K562 (cell line): Measurements from ENCODE around the gene STARD13. TPM values are rescaled to one million over a fixed set of nuclear protein-coding genes. Genes with fewer than 3 reads are reported as not detected.

Source experiments
- ATAC-seq: fragments of 200-7000 bp; cut with Tn5 transposase; 3 replicates; pipeline ENCODE4 v1.9.1; 2020; ENCODE audit warnings: moderate library complexity
- BruUV-seq: library from RNA; stranded (reverse); fragments of 400-500 nt; replicated peaks from 2 replicates; lab custom pipeline; 2021; lab: Mats Ljungman, UMichigan
- CTCF ChIA-PET: fragments of 300-600 bp; formaldehyde crosslinking; extraction: SDS; loops from one replicate; lab custom pipeline; 2021; ENCODE audit warnings: low intra/inter-chr PET ratio; lab: Yijun Ruan, JAX
- POLR2A ChIA-PET: fragments of 300-600, 350-650 bp; sonication (Branson Sonifier 250); formaldehyde crosslinking; extraction: SDS; loops from one replicate; lab custom pipeline; 2021; ENCODE audit warnings: antibody characterized with exemption, inconsistent platforms; lab: Yijun Ruan, JAX
- DNase-seq, 4 experiments: peaks; one replicate each; pipeline versions ENCODE4 v3.0.0 to v3.0.0-alpha.2; 2011 to 2018; ENCODE audit warnings: low spot score in 3 of 4, mixed read lengths in 3 of 4; ENCODE audit errors: extremely low read depth in 1 of 4
- FAIRE-seq: peaks from 2 replicates; lab custom pipeline; 2011; peaks lifted over from hg19 to GRCh38; lab: Jason Lieb, UNC
- H2AFZ ChIP-seq: 2 replicates; pipeline ENCODE4 v1.6.0; 2011; ENCODE audit warnings: low read depth, low read length, control low read depth, inconsistent platforms
- H3K27ac ChIP-seq: fragments of 200-600 bp; 3 replicates; pipeline ENCODE4 v1.8.0; 2011; ENCODE audit warnings: low read depth, mild to moderate bottlenecking, control low read depth, inconsistent platforms, low read length, moderate library complexity, mixed read lengths; ENCODE audit errors: extremely low read depth
- H3K27me3 ChIP-seq, 2 experiments: fragments of 300-600 bp in 1 of 2; 2 replicates in 1 of 2; 3 replicates in 1 of 2; pipeline versions ENCODE4 v1.6.0 to v1.8.0; 2011; ENCODE audit warnings: inconsistent platforms in 2 of 2, low read length in 2 of 2, mild to moderate bottlenecking in 1 of 2, mixed read lengths in 1 of 2, moderate library complexity in 1 of 2; ENCODE audit not compliant: control insufficient read depth in 2 of 2, insufficient read depth in 2 of 2
- H3K36me3 ChIP-seq: fragments of 300-600 bp; 3 replicates; pipeline ENCODE4 v1.8.0; 2011; ENCODE audit warnings: mild to moderate bottlenecking, low read length, inconsistent platforms; ENCODE audit not compliant: control insufficient read depth, insufficient read depth
- H3K4me1 ChIP-seq, 2 experiments: fragments of 200-600 bp in 1 of 2; replicated peaks in 1 of 2; 2 replicates in 1 of 2; 3 replicates in 1 of 2; pipeline versions ENCODE4 v1.5.1 to v1.8.0; 2011; ENCODE audit warnings: inconsistent platforms in 2 of 2, low read length in 2 of 2, mild to moderate bottlenecking in 1 of 2, mixed read lengths in 1 of 2, moderate library complexity in 1 of 2; ENCODE audit not compliant: control insufficient read depth in 2 of 2, insufficient read depth in 2 of 2
- H3K4me2 ChIP-seq: 2 replicates; pipeline ENCODE4 v1.6.1; 2011; ENCODE audit warnings: low read length, control low read depth, inconsistent platforms, mixed read lengths; ENCODE audit not compliant: insufficient read depth
- H3K4me3 ChIP-seq: fragments of 200-600 bp; sonication (generic), shearing (Covaris generic); 2 replicates; pipeline ENCODE4 v1.5.1; 2016; ENCODE audit warnings: control low read depth, inconsistent platforms
- H3K79me2 ChIP-seq: fragments of 200-600 bp; 3 replicates; pipeline ENCODE4 v1.8.0; 2011; ENCODE audit warnings: low read length, inconsistent platforms; ENCODE audit not compliant: control insufficient read depth, insufficient read depth
- H3K9ac ChIP-seq, 2 experiments: 2 replicates each; pipeline versions ENCODE4 v1.6.0 to v1.6.1; 2011; ENCODE audit warnings: low read depth in 2 of 2, low read length in 2 of 2, control low read depth in 1 of 2, inconsistent platforms in 1 of 2, mild to moderate bottlenecking in 1 of 2, mixed read lengths in 1 of 2; ENCODE audit not compliant: insufficient read depth in 1 of 2
- H3K9me1 ChIP-seq: one replicate; pipeline ENCODE4 v1.6.0; 2011; ENCODE audit warnings: inconsistent platforms, mild to moderate bottlenecking, low read length, moderate library complexity; ENCODE audit not compliant: control insufficient read depth, insufficient read depth
- H3K9me3 ChIP-seq: replicated peaks from 2 replicates; pipeline ENCODE4 v1.5.1; 2011; ENCODE audit warnings: low read depth, low read length, inconsistent platforms; ENCODE audit not compliant: control insufficient read depth, insufficient read depth
- H4K20me1 ChIP-seq: replicated peaks from 2 replicates; pipeline ENCODE4 v1.6.1; 2011; ENCODE audit warnings: low read length, inconsistent platforms, mixed read lengths; ENCODE audit not compliant: control insufficient read depth, insufficient read depth
- CTCF ChIP-seq, 3 experiments: IDR thresholded peaks in 2 of 3; conservative IDR thresholded peaks in 1 of 3; 2 replicates each; pipeline ENCODE4 v1.5.1; 2011 to 2012; ENCODE audit warnings: low read length in 3 of 3, mild to moderate bottlenecking in 3 of 3, control low read depth in 2 of 3, improper control_type of control experiment in 1 of 3, inconsistent platforms in 1 of 3, low read depth in 1 of 3, mixed read lengths in 1 of 3, moderate library complexity in 1 of 3; ENCODE audit not compliant: insufficient read depth in 2 of 3
- E2F5 ChIP-seq: sonication (generic); formaldehyde crosslinking; IDR thresholded peaks from 2 replicates; pipeline ENCODE4 v1.8.0; 2022; ENCODE audit warnings: mild to moderate bottlenecking, missing genetic modification reagents
- PKNOX1 ChIP-seq: fragments of 450-650 bp; IDR thresholded peaks from 2 replicates; pipeline ENCODE4 v1.6.1; 2016
- ZNF146 ChIP-seq: IDR thresholded peaks from one replicate; pipeline ENCODE4 v1.6.1; 2018; ENCODE audit warnings: missing compliant biosample characterization; ENCODE audit not compliant: unreplicated experiment
- WGBS: fragments of 100-300 bp; shearing (Covaris generic); methylation state at CpG from one replicate; pipeline ENCODE4 v1.1.6; 2016; ENCODE audit warnings: low coverage, mixed read lengths; ENCODE audit not compliant: insufficient coverage; ENCODE audit errors: missing lambda C conversion rate; 5-methylcytosine and 5-hydroxymethylcytosine counted together
- in situ Hi-C: fragments of 300-500 bp; cut with MboI; formaldehyde crosslinking; loops from 4 replicates; pipeline ENCODE4 v1.15.0; 2018; ENCODE audit warnings: inconsistent platforms, mixed read lengths
- intact Hi-C: fragments of 100-400 bp; cut with micrococcal nuclease; formaldehyde crosslinking; loops from 2 replicates; pipeline ENCODE4 v1.14.2; 2022
- polyA plus RNA-seq, 8 experiments: library from polyadenylated mRNA; depleted of rRNA in 4 of 8; stranded (reverse) in 5 of 8; unstranded in 3 of 8; fragments of >200 nt; fragmentation: Nextera tagmentation in 2 of 8; fragmentation: Illumina TruSeq in 1 of 8; extraction: Ambion mirVana in 2 of 8; extraction: Trizol in 1 of 8; gene quantifications; 2 replicates each; pipeline versions ENCODE4 v1.2.1 to v1.2.3, GENCODE V29; 2011 to 2014; ENCODE audit warnings: inconsistent platforms in 1 of 8, missing spikeins in 1 of 8
- total RNA-seq, 7 experiments: library from RNA; depleted of rRNA in 6 of 7; stranded (reverse); fragments of >200 nt in 6 of 7; fragmentation: Illumina TruSeq in 2 of 7; extraction: Trizol in 2 of 7; gene quantifications; 2 replicates each; pipeline versions ENCODE4 v1.2.1 to v1.2.3, GENCODE V29; 2011 to 2021; ENCODE audit warnings: low replicate concordance in 1 of 7

Gene STARD13
- total and polyA plus RNA-seq, 9 of the 15 experiments (the other 6 are each of a cell fraction or from before 2014, with no cell fraction given), result 0.11 TPM; not detected in 8

- TF ChIP-seq E2F5 (CRISPR knock-in tag), result no peak
These were observed 130.6 kb downstream of the STARD13 start (continued) for GRCh38 chr13:33154911-33155310.

- H3K27ac ChIP-seq, result no peak overlapping the region
These were observed 131.8 kb downstream of the STARD13 start for GRCh38 chr13:33153421-33154404.

More at GRCh38 chr13:33153421-33154404, 131.8 kb downstream of the STARD13 start:
- ChIA-PET CTCF (no interaction called here), POLR2A (no interaction called here)
- TF ChIP-seq PKNOX1 (no peak), ZNF146 (CRISPR knock-in tag) (no peak), CTCF (IDR thresholded peaks at IDR 0.05 in 2 of 3, conservative IDR thresholded peaks at IDR 0.05 in 1 of 3; ENCODE audit: insufficient read depth in 2 of 3, low read depth in 1 of 3, low read length in 3 of 3) (peak in 1 of 3 experiments; percentile 27; a peak in 2 of 6 replicates)
- Histone ChIP-seq H2AFZ (no peak overlapping the region), H3K27me3 (no peaks in the 10 kb centered on the region; a peak in 1 of 5 replicates), H3K4me3 (no peak overlapping the region), H3K4me1 (no peaks in the 10 kb centered on the region), H3K9me1 (no peaks in the 10 kb centered on the region), H3K4me2 (no peak overlapping the region), H3K9ac (no peak overlapping the region), H4K20me1 (no peaks in the 10 kb centered on the region), H3K36me3 (no peaks in the 10 kb centered on the region), H3K79me2 (no peaks in the 10 kb centered on the region), H3K9me3 (no peaks in the 10 kb centered on the region)
- no peak for DNase-seq
- 0% methylated on average over 10 of the region's 17 CpGs for WGBS
- intact Hi-C loops (no loop called here), in situ Hi-C loops (no loop called here)
- no peak for FAIRE-seq
- BruUV-seq, result no TSS peak
- no peak for ATAC-seq
